HG02884 (cell line): Measurements from ENCODE around the gene DOK6.
"Not testable (repeated sequence)": the region's sequence is repeated elsewhere in the genome, so short reads cannot be mapped to it uniquely, and the experiment has no call there.

Source experiments
- ATAC-seq: cut with Tn5 transposase; IDR thresholded peaks from one replicate; pipeline ENCODE4 v1.9.1; 2021; ENCODE audit warnings: mild to moderate bottlenecking, moderate library complexity; ENCODE audit not compliant: unreplicated experiment

Gene DOK6

DNA sequence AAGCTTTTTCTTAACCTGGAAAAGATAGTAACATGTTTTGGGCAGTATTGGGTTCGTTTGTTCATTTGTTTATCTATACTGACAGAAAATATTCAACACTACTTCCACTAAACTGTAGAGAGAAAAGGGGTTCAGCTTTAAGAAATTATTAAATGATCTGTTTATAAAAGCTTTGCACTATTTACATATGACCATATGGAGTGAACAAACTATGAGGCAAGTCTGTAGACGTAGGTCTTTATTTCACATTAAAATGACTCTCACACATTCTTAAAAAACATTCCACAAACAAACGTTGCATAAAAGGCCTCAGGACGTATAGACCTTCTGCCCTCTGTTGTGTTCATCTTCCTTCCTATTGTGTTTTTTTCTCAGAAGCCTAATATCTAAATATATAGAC lies 452.4 kb downstream of the DOK6 start:
- ATAC-seq: no peak

GRCh38 chr18:69854455-69854854 lies 453.8 kb downstream of the DOK6 start:
- ATAC-seq: no peak

DNA sequence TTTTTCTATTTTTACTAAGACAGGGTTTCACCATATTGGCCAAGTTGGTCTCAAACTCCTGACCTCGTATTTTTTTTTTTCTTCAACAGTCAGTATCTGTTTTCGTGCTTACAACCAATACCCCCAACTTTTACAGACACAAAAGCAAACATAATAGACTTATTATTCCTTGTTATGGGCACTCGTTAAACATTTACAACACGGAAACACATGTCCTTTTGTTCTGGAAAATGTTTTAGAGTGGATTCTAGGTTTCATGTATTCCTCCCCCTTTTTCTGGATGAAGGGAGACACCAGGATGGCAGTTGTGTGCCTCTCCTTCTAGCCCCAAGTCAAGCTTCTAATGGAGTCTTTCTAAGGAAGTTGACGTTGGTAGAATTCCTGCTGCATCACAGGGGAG lies 458.2 kb downstream of the DOK6 start:
- no peak for ATAC-seq

GRCh38 chr18:69864802-69865201 lies 464.1 kb downstream of the DOK6 start:
- peak; percentile 90 for ATAC-seq

- no peak for ATAC-seq
Measured at GRCh38 chr18:69865776-69866175, 465.1 kb downstream of the DOK6 start.

GRCh38 chr18:69866212-69866611 lies 465.5 kb downstream of the DOK6 start:
- ATAC-seq: no peak

- no peak for ATAC-seq
Measured at GRCh38 chr18:69870736-69871135, 470.0 kb downstream of the DOK6 start.

GRCh38 chr18:69871363-69871762 lies 470.7 kb downstream of the DOK6 start:
- ATAC-seq: no peak

- ATAC-seq: no peak
Measured at GRCh38 chr18:69872661-69873060, 472.0 kb downstream of the DOK6 start.

DNA sequence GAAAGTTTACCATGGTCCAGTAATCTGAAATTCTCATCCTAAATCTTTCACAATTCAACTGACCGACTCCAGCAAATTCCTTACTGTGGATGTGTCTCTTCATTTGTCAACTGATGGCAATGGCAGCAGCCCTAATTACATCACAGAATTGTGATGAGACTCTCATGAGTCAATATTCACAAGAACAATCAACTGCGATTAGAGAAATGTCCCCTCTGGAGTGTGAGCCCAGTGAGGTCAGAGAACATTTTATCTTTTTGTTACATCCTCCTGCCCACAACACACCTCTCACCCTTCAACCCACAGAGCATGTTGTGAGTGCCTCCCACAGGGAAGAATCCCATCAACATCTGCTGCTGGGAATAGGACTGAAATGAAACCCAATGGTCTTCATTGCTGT lies 473.4 kb downstream of the DOK6 start:
- no peak for ATAC-seq

DNA sequence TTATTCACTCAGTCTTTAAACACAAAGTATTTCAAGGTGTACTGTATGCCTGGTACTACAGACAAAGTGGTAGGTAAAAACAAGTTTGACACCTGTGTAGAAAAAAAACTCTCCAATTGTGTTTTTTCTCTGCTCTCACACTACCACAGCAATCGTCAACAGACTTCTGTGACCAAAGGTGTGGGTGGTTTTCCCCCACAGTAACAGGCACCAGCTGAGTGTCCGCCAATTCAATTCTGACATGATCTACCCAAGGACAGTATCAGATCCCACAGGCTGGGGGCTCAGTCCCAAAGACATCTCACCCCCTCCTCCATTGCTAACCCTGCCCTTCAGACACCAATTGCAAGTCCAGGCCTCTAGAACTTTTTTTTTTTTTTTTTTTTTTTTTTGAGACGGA lies 475.8 kb downstream of the DOK6 start:
- ATAC-seq: no peak

GRCh38 chr18:69878213-69878933 lies 477.7 kb downstream of the DOK6 start:
- ATAC-seq: no peak

DNA sequence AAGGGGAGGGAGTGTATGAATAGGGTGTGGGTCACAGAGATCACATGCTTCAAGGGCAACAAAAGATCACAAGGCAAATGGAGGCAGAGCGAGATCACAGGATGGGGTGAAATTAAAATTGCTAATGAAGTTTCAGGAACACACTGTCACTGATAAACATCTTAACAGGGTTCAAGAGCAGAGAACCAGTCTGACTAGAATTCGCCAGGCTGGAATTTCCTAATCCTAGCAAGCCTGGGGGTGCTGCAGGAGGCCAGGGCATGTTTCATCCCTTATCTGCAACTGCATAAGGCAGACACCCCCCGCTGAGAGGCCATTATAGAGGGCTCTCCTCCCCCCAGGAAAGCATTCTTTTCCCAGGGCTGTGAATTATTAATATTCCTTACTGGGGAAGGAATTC lies 478.4 kb downstream of the DOK6 start:
- not testable (repeated sequence) for ATAC-seq

GRCh38 chr18:69880083-69880482 lies 479.4 kb downstream of the DOK6 start:
- no peak for ATAC-seq

DNA sequence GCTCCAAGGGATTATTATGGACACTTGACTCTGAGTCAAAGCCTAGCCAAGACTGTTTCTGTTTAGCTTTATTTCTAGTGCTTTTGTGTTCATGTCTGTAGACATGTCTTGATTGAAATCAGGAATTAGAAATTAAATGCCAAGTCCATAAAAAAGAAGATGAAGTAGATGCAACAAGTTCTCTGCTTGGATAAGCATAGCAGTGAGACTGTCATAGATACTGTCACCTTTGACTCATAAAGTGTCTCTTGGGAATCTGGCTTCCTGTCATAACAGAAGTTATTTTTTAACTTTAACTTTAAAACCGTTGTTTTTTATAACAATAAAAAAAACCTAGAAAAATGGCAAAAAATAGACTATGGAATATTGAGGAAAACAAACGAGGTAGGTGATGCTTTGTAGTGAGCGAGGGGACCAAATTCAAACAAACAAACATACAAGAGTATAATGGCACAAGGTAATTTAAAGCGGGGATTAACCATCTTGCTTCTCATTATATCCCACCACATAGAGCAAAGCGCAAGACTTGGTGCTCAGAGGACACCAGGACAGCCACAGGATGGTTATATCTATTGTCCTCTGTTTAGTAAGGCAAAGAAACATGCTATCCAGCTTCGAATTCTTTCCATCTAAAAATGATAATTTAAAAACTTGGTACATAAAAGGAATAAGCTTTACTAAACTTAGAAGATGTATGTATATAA lies 482.4 kb downstream of the DOK6 start:
- peak; percentile 43 for ATAC-seq

GRCh38 chr18:69883781-69884180 lies 483.1 kb downstream of the DOK6 start:
- no peak for ATAC-seq

GRCh38 chr18:69885355-69885754 lies 484.7 kb downstream of the DOK6 start:
- no peak for ATAC-seq

DNA sequence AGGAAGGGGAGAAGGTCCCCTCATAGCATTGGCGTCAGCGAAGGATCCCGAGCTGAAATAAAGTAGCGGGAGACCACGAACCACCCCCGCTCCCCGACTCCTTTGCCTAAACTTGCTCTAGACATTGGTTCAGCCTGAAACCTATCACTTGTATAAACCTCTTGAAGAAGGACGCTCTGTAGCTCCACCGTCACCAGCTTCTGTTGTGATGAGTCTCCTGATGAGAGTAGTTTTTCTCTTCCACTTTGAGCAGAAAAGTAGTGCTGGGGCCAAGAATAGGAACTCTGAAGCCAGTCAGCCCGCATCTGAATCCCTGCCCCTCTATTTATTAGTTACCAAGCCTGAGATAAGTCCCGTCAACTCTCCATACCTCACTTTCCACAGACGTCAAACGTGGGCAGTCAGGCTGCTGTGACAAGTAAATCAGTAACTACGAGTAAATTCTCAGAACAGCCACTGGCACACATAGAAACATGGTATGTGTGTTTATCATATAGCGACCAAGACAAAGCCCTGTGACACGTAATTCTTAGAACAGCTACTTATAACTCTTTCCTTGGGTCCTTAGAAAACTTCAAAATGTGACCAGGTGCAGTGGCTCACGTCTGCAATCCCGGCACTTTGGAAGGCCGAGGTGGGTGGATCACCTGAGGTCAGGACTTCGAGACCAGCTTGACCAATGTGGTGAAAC lies 485.3 kb downstream of the DOK6 start:
- ATAC-seq: peak; percentile 44

GRCh38 chr18:69887256-69887655 lies 486.6 kb downstream of the DOK6 start:
- no peak for ATAC-seq

DNA sequence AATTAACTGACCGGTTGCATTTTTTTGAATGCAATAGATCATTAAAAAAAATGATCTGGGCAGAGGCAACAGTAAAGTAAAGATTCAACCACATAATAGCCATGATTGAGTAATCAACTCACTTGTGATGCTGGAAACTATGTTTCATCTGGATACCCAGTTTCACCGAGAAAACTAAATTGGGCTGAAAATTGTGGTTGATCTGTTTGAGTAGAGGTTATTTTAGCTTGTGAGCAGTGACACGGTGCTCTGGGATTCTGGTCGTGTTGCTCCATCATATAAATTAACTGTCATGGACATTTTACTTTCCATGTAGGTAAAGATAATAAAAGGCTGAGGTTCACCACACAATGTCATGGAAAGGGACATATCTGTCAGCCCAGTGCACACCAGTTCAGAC lies 488.3 kb downstream of the DOK6 start:
- no peak for ATAC-seq

GRCh38 chr18:69890558-69890957 lies 489.9 kb downstream of the DOK6 start:
- no peak for ATAC-seq

DNA sequence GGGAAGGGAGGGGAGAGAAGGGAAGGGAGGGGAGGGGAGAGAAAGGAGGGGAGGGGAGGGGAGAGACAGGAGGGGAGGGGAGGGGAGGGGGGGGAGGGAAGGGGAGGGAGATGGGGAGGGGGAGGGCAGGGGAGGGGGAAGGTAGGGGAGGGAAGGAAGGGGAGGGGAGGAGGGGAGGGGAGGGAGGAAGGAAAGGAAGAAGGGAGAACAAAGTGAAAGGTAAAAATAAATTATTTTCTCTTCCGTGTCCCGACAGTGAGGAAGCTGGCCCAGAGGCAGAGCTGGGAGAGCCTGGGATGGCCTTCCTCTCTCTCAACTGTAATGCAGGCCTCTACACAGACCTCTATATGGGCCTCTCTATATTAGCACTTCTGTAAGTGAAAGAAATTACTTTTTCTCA lies 493.8 kb downstream of the DOK6 start:
- no peak for ATAC-seq
